ENCODE data around the gene PLCXD1.

DNA sequence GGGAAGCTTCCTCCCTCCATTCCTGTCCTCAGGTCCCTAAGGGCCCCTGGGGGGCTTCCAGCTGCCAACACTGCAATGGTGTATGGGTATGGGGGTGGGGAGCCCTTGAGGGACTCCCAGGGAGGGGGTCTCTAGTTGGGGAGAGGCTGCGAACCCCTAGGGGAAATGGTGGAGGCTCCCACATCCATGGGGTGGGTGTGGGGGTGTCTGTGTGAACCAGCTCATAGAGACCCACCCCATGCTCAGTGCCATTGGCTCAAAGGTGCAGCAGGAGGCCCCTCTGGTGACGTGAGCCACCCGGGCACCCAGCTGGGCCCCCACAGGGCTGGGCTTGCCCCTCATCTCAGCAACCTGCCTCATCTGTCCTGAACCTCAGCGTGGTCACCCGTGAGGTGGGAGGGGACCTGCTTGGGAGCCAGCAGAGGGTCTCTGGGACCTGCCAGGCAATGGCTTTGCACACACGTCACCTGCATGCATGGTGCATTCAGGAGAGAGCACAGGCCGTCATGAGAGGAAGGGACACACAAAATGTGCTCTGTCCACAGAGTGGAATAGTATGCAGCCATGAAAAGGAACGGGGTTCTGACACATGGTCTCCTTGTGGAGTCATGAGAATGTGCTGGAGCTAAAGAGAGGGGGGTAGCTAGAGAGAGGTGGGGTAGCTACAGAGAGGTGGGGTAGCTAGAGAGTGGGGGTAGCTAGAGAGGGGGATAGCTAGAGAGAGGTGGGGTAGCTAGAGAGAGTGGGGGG is 22.7 kb upstream of the PLCXD1 start:
- TF ChIP-seq HDGF (IDR thresholded peaks at IDR 0.05; ENCODE audit: borderline replicate concordance) = no peak
- no peak for TF ChIP-seq FOXM1 (IDR thresholded peaks at IDR 0.05; ENCODE audit: borderline replicate concordance)
